Upper lobe of left lung (tissue), 4 donors: ENCODE results near the gene SNX24.

Source experiments
- POLR2A ChIP-seq, 4 donors: fragments of 450-650 bp; IDR thresholded peaks; one replicate each; pipeline ENCODE4 v1.5.1; 2016 to 2017; ENCODE audit warnings: antibody characterized with exemption in 4 of 4, mild to moderate bottlenecking in 2 of 4
- TF ChIP-seq, protein P1 (sequence below), 6 experiments: fragments of 450-650 bp in 4 of 6; fragments of 200-600 bp in 2 of 6; sonication (generic) in 2 of 6; IDR thresholded peaks; one replicate each; pipeline ENCODE4 v1.5.1; 2016 to 2019; ENCODE audit warnings: antibody characterized with exemption in 6 of 6

GRCh38 chr5:122863721-122864120 lies 18.3 kb downstream of the SNX24 start:
- no peak for TF ChIP-seq POLR2A (IDR thresholded peaks at IDR 0.05)
- TF ChIP-seq, protein P1, sequence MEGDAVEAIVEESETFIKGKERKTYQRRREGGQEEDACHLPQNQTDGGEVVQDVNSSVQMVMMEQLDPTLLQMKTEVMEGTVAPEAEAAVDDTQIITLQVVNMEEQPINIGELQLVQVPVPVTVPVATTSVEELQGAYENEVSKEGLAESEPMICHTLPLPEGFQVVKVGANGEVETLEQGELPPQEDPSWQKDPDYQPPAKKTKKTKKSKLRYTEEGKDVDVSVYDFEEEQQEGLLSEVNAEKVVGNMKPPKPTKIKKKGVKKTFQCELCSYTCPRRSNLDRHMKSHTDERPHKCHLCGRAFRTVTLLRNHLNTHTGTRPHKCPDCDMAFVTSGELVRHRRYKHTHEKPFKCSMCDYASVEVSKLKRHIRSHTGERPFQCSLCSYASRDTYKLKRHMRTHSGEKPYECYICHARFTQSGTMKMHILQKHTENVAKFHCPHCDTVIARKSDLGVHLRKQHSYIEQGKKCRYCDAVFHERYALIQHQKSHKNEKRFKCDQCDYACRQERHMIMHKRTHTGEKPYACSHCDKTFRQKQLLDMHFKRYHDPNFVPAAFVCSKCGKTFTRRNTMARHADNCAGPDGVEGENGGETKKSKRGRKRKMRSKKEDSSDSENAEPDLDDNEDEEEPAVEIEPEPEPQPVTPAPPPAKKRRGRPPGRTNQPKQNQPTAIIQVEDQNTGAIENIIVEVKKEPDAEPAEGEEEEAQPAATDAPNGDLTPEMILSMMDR (IDR thresholded peaks at IDR 0.05), result no peak
